IPS DF 19.7 (cell line): ENCODE data around the gene ATG10.

ENCODE experiments used
- DNase-seq: peaks from one replicate; pipeline ENCODE4 v3.0.0-alpha.2; 2013; ENCODE audit warnings: low read depth, low spot score

The ATG10 gene

DNA sequence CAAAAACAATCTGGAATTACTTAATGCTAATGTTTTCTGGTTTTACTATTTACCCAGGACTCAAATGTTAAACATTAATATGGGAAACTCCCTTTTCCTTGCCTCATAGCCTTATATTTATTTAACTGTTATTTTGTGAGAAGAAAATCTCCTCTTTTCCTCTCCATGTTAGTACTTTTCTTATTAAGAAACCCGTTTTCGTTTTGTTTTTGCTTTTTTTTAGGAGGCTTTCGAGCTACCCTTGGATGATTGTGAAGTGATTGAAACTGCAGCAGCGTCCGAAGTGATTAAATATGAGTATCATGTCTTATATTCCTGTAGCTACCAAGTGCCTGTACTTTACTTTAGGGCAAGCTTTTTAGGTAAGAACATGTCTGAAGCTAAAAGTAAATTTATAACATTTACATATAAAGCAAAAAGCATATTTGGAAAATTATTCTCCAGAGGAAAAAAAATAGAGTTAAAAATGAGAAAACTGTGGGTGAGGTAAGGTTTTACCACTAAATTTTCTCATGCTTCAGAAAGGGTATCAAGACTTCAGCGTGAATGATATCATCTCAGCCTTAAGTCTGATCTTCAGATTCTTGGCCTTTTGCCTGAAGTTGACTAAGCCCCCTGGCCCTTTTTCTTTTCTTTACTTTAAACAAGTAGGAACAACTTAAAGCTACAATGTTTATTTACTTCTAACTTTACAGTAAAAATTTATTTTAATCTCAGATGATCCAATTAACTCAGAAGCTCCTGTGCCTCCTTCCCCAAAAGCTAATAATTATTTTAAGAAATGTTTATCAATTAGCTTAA is 192.6 kb downstream of the ATG10 start:
- no peak for DNase-seq

DNA sequence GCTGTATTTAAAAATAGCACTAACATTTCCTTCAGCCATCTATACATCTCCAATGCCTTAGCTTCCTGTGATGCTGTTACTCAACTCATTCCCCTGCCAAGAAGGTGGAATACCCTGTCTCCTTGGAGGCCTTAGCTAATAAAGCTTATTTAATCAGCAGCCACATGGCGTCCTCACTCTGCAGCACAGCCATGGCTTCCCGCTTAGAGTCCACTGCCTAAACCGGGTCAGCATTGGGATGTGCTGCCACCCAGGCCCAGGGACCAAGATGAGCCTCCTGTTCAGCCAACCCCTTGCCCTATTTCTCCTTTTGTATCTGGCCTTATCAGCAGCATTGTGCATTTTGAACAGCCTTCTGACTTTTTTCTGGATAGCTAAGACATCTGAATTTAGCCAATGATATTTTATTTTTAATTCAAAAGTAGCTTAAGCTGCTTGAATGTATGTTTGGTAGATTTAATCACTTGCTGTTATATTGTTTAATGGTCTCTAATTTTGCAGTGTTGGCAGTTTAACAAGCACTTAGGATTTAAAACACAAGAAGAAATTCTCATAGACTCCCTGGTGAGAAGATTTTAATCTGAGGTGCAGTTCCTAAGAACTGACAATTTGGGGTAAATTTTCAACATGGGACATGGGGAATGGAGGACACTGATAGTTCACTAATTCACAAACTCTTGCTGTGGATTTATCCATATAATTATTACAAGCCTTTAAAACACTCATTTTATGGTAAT is 193.3 kb downstream of the ATG10 start:
- no peak for DNase-seq

GRCh38 chr5:82165740-82166530 is 194.1 kb downstream of the ATG10 start:
- DNase-seq, result peak; percentile 69

GRCh38 chr5:82167372-82167935 is 195.6 kb downstream of the ATG10 start:
- DNase-seq, result no peak

DNA sequence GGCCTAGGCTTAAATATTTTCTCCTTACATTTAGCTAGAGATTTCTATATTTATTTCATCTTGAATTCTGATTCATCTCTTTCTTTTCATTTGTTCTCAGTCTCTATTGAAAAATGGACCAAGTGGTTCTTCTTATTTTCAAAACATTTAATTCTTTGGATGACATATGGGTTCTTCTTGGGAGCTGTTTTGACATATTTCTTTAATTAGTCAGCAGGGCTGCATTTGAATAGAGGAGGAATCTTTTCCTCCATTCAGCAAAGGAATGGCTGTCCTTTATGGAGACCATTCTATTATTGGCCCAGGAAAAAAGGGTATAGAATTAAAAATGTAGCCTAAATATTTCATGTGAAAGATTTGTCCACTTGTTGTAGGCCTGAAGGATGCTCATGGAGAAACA is 196.5 kb downstream of the ATG10 start:
- no peak for DNase-seq

DNA sequence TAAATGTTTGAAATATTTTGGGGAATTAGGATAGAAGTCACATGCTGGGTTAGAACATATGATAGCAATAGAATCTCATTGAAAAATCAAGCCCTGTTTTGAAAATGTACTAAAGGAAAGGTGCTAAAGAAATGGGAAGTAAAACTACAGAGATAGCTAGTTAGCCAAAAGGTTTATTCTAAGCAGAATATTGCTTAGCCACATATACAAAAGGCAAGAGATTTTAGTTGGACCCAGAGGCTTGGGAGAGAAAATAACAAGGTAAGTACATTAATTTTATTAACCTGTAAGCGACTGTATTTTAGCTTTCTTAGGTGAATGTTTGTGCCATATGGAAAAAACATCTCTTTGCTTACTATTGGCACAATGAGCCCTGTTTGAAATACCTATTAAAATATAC is 198.1 kb downstream of the ATG10 start:
- no peak for DNase-seq

DNA sequence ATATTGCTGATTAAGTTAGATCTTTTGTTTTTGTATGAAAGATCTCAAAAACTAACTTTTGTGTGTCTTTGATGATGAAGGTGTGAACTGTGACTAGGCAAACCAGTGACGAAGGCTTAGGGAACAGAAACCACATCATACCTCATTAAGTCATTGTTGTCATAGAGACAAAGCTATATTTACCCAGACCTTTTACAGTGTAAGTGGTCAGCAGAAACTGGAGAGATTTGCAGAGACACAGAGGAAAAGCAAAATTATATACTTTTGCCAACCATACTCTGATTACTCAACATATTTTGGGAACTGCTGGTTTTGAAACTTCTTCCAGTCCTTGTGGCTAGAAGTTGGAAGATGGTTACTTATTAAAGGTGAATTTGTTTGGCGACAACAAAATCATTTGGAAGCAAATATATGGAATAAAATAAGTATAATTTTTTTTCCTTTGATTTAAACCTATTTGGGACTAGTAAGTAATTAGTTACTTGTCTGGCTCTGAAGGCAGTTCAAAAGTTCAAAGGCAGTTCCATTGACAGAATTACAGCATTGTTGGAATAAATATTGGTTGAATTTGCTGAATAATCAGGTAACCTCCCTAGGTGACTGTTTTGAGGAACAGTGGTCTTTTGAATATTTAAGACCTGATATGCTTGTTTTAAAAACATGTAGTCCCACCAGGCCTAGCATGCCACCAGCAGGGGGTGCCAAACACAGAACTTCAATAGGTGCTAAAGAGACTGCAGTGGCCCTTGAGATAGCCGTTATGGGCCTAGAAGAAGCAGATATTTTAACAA is 202.5 kb downstream of the ATG10 start:
- DNase-seq, result peak; percentile 52

- DNase-seq, result no peak
Observed at GRCh38 chr5:82174919-82175219, 203.0 kb downstream of the ATG10 start.

DNA sequence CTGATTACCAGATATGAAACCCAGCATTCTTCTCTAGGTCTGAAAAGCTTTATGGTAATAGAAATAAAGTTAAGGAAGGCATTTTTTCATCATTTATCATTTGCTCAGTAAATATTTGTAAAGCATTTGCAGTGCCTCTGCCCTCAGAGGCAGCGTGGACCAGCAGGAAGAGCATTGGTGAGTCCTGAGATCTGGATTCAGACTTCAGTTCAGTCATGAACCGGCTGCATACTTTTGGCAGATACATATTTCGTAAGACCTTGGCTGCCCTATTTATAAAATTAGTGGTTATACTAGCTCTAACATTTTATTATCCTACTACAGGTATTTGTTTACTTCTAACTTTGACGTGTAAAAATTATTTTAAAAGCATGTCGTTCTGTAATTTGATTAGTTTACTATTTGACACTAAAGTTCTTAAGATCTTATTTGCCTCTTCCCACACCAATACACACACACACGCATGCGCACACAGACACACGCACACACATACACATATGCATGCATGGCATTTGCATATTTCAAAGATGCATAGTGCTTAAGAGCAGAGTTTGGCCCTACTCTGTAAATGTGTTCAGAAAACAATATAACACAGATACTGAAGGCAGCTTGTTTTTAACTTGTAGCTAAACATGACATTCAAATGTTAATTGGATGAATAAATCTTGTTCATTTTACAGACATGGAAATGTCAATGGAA is 204.4 kb downstream of the ATG10 start:
- DNase-seq, result no peak

DNA sequence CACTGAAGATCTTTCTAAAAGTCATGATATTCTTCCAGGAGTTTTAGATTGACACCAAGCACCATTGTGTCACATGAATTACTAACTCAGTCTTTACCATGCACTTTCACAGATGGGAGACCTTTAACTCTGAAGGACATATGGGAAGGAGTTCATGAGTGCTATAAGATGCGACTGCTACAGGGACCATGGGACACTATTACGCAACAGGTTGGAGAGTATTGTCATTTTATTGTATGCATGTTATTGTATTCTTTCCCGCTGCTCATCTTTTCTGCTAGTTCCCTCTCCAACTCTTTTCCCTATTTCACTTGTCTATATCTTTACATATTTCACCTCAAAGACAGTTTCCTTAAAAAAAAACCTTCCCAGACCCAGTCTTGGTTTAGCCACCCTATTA is 206.6 kb downstream of the ATG10 start:
- no peak for DNase-seq

GRCh38 chr5:82182662-82183061 is 210.8 kb downstream of the ATG10 start:
- DNase-seq, result no peak

GRCh38 chr5:82183828-82184227 is 212.0 kb downstream of the ATG10 start:
- DNase-seq, result no peak

DNA sequence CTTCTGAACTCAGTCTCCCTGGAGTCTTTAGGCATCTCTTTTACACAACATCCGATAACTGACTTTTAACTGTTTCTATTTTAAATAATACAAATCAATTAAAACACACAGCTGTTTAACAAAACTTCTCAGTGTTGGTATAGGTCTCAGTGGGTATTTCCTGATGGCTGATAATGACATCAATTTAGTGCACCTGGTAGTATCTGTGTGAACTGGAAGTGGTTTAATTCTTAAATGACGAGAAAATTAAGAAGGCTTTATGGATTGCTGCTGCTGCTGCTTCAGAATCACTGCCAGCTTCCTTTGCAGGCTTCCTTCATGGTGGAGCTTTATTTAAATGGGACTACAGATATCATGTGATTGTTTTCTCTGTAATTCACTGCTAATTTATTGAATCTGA is 214.0 kb downstream of the ATG10 start:
- no peak for DNase-seq

- DNase-seq, result no peak
Observed at GRCh38 chr5:82197550-82197949, 225.7 kb downstream of the ATG10 start.

DNA sequence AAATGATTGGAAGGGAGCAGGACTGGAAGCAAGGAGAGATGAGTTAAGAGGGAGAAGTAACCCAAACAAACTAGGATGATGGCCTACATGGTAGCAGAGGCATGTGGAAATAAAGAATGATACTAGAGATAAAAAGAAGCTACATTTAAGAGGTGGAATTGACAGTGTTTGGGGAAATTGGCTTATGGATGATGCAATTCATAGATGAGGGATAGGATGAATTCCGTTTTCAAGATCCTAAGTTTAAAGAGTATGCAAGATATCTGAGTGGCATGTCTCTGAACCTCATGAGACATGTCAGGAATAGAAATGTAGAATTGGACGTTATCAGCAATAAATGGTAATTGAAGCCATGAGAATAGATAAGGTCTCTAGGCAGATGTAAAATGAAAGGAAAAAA is 232.7 kb downstream of the ATG10 start:
- no peak for DNase-seq

DNA sequence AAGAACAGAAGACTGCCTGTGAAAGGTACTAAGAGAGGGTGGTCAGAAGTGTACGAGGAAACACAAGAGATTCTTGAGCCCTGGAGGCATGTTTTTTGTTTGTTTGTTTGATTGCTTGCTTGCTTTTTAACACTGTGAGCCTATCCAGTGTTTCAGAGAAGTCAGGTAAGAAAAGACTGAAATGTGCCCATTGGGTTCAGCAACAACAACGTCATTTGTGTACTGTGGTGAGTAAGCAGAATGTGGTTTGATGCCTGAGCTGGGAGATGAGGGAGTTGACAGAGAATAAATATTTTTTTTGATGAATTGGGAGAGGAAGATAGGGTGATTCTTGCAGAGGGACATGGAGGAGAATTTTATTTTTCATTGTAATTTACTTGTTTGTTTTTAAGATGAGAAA is 233.2 kb downstream of the ATG10 start:
- no peak for DNase-seq

DNA sequence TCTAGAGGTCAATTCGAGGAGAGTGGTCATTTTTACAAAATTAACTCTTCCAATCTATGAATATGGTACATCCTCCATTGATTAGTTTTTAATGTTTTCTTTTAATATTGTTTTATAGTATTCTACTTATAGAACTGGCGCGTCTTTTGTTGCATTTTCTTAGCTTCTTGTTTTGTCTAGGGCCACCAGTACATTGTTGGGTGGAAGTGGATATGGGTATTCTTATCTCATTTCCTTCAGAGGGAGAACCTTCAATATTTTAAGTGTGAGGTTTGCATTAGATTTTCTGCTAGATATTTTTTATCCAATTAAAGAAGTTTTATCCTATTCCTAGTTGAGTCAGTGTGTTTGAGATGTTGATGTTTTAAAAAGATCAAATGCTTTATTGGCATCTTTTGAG is 236.5 kb downstream of the ATG10 start:
- DNase-seq, result no peak

GRCh38 chr5:82211855-82212572 is 240.2 kb downstream of the ATG10 start:
- no peak for DNase-seq

GRCh38 chr5:82217917-82218316 is 246.1 kb downstream of the ATG10 start:
- DNase-seq, result no peak
